ENCODE measurements around the gene ROS1.
"Not testable (repeated sequence)": the region's sequence is repeated elsewhere in the genome, so short reads cannot be mapped to it uniquely, and the experiment has no call there.

Gene ROS1

DNA sequence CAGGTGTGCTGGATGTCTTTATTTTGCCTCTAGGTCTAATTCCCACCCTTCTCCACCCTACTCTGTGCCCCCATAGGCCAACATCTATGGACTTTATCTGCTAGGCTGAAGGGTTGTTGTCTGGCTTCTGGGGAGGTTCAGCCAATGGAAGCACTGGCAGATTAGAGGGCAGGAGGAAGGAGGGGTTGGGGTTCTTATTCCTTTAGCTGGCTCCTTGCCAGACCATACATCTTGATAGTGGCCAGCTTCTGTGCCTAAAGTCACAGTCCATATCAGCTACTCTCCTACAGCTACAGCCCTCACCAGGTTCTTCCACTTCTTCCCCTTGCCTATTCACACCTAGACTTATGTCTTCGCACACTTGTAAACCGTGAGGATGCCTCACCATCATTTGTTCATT lies 41.1 kb downstream of the ROS1 start:
- DNase-seq: no peak

DNA sequence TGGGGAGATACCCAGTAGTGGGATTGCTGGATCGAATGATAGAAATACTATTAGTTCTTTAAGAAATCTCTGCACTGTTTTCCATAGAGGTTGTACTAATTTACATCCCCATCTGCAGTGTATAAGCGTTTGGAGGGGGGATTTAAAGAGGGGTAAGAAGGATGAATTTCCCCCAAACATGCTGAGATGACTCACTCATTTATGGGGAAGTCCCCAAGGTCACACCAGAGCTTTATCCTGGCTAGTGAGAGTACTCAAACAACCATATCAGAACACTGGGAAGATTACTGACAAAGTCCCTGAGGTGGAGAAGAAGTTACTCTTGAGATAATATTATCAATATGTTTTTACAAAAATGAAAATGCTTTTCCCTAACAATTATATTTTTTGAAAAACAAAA lies 44.0 kb downstream of the ROS1 start:
- DNase-seq: no peak

DNA sequence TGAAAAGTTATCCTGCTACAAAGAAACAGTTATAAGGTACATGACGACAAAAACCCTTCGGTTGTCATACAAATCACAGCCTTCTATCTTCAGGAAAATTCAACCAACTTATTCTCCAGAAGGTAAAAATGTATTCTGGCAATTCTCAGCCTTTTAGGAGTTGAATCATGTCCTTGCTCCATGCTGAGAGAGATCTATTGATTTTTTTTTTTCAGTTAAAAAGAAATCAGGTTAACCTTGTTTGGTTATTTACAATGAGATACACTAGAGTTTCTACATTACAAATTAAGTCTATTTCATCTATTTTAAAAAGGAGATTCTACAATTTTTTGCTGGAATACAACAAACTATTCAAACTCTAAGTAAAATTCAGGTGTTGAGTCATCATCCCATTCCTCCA lies 45.4 kb downstream of the ROS1 start:
- DNase-seq: no peak

DNA sequence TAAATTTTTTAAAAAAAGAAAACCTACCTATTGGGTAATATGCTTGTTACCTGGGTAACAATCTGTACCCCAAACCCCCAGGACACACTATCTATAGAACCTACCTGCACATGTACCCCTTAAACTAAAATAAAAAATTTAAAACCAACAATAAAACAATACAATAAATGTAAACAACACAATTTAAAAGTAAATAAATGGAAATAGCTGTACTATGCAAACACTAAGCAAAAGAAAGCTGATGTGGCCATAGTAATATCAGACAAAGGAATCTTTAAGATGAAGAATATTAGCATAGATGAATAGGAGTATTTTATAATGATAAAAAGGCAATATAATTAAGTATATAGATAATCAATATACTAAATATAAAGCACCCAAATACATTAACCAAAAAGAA lies 50.3 kb downstream of the ROS1 start:
- DNase-seq: no peak

DNA sequence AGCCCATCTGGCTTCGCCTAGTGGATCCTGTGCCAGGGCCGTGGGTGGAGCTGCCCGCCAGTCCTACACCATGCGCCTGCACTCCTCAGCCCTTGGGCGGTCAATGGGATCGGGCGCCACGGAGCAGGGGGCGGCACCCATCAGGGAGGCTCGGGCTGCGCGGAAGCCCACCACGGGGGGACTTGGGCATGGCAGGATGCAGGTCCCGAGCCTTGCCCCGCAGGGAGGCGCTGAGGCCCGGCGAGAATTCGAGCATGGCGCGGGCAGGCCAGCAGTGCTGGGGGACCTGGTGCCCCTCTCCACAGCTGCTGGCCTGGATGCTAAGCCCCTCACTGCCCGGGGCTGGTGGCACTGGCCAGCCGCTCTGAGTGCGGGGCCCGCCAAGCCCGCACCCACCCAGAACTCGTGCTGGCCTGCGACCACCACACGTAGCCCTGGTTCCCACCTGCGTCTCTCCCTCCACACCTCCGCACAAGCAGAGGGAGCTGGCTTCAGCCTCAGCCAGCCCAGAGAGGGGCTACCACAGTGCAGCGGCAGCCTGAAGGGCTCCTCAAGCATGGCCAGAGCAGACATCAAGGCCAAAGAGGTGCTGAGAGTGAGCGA lies 52.4 kb downstream of the ROS1 start:
- DNase-seq: no peak

DNA sequence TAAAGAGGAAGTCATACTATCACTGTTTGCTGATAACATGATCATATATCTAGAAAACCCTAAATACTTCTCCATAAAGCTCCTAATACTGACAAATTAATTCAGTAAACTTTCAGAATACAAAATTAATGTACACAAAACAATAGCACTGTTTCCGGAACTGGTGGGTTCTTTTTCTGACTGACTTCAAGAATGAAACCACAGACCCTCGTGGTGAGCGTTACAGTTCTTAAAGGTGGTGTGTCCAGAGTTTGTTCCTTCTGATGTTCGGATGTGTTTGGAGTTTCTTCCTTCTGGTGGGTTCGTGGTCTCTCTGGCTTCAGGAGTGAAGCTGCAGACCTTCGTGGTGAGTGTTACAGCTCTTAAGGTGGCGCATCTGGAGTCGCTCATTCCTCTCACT lies 53.5 kb downstream of the ROS1 start:
- not testable (repeated sequence) for DNase-seq

DNA sequence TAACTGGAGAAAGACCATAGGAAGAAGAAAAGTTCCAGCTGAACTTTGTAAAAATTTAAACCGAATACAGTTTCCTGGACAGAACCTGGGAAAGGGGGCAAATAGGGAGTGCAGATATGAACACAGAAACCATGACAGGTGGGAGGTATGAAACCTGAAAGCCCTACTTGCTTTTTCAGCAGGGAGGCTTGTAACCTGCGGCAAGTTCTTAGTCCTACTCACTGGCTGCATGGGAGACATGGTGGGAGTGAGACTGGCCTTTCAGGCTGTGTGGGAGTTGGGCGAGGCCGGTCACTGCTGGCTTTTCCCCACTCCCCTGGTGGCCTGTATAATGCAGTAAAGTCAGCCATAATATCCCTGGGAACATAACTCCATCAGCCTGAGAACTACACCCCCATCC lies 54.2 kb downstream of the ROS1 start:
- DNase-seq: no peak

DNA sequence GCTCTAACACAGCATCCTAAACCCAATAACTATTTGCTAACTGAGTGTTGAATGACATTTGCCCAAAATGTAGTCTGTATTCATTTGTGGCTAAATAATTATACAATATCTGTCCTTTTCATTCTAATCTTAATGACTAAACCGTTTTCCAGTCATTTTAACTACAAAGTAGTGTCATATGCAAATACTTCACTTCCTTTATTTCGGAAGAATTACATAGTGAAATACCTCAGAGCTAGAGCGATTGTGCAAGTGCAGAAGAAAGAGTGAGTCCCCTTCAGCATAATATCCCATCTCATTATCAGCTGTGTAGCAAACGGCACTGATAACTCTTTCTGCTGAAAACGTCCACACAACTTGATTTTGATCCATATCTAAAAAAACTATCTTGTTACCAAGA lies 66.2 kb downstream of the ROS1 start:
- DNase-seq: no peak

DNA sequence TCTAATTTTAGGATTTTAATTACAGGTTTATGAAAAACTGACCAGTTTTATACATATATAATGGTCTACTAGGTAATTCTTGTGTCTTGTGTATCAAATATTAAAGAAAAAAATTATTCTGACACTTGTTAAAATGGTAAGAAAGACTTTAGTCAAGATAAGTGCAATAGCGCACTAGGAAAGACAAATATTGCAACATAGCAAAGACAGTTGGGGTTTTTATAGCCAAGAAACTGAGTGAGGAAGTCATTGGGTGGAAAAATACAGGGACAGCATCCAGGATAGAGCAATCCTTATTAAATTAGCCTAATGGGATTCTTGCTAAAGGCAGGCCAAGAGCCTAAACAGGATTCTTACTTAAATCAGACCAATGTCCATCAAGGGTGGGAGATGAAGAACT lies 71.1 kb downstream of the ROS1 start:
- DNase-seq: no peak

DNA sequence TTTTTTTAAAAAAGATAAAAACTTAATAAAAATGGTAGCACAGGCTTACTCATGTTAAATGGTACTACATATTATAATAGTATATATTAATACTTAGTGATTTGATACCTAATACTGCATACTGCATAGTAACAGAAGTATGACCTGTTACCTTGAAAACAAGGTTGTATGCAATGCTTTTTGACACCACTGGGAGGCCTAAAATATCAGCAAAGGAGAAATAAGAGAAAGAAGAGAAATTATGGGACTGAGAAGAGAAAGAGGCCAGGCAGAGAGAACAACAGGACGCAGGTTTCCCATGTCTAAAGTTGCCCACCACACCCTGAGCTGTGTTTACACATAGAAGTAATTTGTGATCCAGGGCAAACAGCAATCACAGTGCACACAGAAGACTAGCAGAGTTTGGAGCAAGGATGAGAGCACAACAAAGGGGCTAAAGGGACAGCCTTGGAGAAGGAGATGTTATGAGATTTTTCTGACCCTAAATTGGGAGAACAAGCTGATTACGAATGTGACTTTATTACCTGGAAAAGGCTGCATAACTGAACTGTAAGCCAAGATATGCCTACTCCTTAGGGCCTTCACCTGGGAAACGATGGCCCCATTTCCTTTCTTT lies 73.2 kb downstream of the ROS1 start:
- no peak for DNase-seq

DNA sequence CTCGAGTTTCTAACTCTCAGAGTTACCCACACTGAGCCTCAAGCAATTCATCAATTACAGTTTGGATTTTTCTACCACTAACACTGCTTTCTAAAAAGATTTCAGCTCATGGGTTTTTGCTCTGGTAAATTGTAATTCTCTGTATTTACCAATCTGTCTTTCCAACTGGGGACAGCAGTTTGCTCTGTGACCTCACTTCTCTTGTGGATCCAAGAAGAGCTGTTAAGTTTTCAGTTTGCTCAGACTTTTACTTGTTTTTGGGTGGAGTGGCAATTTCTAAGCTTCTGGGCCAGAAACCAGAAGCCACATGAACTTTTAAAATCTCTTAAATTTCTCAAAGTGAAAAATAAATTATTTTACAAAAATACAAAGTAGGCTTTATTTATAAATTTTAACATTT lies 74.2 kb downstream of the ROS1 start:
- DNase-seq: no peak

DNA sequence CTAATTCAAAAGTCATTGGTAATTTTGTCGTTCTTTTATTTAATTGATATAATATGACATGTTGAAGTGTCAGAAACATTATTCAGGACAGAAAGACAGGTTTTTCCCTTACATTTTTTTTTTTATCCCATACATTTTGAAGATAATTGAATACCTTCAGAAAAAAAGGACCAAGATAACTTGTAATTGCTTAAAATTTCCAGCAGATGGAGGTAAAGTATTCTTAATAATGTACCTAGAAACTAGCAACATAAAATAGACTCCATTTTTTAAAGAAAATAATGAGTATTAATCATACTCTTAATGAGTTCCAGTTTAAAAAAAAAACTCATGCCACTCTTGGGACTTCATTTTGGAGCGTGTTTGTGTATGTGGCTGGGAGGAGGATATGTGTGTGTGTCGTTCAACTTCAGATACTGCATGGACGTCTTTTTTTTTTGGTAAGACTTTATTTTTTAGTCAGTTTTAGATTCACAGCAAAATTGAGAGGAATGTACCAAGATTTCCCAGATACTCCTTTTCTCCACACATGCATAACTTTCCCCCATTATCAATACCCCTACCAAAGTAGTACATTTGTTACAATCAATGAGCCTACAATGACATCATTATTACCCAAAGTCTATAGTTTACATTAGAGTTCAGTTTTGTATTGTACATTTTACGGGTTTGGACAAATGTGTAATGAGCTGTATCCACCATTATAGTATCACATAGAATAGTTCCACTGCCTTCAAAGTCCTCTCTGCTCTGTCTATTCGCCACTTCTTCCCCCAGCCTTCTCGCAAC lies 79.4 kb downstream of the ROS1 start:
- DNase-seq: no peak

DNA sequence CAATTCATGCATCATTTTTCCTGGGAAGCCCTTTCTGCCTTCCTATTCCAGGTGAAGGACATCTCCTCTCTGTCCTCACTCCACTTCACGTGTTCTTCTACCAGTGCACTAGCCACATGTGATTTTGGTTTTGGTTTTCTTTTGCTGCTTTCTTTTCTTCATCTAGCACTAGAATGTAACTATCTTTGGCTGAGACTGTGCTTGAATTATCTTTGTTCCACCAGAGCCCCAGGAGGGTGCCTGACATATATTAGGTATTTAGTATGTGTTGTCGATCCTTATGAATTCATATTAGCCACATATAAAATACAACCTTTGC lies 80.5 kb downstream of the ROS1 start:
- DNase-seq: no peak

DNA sequence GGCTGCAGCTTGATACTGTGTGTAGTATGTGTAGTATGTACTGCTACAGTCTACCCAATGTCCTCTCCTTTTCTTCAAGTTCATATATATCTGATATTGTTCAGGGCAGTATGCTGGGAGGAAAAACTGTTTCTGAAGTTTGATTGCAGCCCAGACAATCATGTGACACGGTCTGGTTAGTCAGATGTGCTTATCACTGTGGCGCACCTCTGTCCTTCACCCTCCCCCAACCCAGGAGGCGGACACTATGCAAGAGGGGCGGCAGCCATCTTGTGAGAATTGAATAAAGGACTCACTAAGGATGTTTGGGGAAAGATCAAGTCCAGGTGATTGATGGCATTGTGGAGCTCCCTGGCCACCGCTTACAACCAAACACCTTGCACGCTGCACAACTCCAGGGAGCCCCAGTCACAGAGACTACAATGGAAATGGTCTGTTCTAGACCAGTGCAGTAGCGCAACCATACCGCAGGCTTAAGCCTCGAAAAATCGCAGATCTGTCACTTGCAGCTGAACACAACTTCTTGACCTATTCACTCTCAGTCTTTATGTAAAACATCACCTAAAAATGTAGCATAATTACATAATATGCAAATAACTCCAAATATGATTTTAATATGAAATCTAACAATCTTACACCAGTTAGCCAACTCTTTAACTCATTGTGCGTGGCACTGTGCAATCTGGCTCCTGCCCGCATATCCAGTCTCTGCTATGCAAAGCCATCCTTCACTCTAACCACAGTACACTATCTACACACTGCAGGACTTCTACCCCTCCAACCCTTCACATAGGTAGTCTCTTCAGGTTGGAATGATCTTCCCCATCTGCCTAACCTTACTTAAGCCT lies 81.1 kb downstream of the ROS1 start:
- DNase-seq: no peak

DNA sequence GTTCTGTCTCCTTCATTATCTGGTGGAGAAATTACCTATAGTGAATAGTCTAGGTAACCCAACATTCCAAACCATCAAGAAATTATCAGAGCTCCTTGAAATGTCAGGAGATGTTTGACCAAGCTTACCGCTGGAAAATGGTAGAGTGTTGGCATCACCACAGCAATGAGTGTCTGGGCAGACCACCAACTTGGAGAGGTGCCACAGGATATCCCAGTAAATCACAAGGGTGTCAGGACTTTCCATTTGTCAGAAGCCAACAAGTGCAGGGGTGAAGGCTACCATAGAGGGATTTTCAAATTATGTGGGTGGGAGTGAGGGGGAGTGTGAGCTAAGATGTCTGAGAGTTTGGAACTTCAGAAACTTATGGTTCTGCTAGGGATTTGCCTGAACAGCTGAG lies 87.2 kb downstream of the ROS1 start:
- no peak for DNase-seq

DNA sequence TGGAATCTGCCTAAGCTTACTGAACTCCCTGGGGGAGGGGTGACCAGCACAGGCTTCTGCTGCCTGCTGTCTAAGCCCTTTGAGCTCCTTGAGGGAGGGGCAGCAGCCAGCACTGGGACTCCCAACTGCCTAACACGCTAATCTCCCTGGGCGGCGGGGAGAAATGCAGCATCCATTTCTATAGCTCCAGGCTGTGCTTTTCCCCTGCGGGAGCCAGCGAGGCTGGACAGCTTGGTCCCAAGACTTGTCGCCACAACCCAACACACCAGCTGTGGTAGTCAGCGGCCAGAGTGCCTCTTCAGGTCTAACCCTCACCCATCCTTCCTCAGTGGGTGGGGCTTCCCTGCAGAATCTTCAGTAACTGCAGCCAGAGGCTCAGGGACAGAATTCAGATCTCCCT lies 95.8 kb downstream of the ROS1 start:
- no peak for DNase-seq

DNA sequence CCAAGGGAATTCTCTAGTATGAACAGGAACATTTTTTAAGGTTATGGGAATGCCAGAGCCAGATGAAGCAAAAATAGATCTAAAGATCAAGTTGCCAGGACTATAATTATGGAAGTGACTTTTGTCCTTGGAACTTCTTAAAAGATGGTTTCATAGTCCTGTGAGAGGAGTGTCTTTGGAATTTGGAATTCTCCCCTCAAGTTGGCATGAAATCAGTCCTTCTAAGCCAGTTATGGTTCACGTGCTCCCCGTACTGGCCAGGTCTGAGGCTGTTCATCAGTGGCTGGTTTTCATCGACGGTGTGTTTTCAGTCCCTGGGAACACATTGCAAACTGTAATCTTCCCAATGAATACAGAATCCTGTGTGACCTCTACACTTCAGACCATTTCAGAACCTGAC lies 97.2 kb downstream of the ROS1 start:
- no peak for DNase-seq

DNA sequence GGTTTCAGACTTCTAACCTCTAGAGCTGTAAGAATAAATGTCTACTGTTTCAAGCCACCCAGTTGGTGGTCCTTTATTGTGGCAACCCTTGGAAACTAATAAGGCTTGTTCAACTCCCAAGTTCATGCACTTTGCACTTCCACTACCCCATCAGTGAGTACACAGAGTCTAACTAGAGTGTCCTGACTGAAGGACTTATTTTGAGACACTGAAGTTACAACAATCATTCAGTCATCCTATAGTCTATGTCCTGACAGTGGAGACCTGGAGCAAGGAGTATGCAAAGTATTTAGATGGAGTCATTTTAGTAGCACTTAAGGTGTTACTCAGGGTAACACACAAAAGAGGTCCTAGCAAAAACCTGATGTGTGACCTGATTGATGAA lies 97.7 kb downstream of the ROS1 start:
- DNase-seq: no peak

DNA sequence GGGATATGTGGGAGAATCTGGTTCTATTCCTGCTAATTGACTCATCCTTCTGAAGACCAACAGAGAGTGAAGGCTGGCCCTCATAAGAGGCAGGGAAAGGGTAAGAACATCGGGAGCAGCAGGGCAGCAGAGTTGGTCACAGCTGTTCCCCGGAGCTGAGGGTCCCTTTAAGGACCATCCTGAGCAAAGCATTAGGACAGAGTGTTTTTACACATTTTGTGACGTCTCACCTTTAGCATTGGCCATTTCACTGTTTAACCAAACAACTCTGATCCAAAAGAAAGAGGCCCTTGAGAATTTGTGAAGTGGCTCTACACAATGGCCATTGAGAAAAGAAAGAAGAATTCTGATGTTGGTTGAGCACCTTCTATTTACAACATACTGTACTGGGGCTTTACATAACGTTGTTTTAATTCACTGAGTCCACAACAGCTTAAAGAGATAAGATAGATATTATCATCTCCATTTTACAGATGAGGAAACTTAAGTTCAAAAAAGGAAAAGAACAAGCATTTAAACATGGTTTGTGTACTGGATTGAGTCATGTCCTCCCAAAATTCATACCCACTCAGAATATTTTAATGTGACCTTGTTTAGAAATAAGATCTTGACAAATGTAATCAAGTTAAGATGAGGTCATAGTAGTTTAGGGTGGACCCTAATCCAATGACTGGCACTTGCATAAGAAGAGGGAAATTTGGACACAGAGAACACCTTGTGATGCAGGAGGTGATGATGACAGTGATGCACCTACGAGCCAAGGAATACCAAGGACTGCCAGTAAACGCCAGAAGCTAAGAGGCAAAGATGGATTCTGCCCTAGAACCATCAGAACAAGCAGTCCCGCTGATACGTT lies 98.4 kb downstream of the ROS1 start:
- no peak for DNase-seq

DNA sequence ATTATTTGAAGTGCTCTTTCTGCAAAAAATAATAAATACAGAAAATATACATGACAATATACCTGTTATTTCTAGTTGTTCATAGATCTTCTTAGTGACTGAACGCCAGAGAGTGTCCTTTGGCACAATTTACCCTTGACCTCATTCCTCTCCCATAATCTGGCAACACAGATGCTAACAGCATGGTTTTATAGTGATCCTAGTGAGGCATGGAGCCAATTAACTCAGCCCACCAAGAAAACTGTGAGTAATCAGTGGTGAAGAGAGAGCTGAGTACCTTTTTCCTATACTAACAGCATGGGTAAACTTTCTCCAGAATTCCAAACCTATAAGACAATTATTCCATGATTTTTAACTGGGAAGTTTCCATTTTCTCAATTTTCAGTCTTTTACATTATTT lies 99.3 kb downstream of the ROS1 start:
- no peak for DNase-seq

DNA sequence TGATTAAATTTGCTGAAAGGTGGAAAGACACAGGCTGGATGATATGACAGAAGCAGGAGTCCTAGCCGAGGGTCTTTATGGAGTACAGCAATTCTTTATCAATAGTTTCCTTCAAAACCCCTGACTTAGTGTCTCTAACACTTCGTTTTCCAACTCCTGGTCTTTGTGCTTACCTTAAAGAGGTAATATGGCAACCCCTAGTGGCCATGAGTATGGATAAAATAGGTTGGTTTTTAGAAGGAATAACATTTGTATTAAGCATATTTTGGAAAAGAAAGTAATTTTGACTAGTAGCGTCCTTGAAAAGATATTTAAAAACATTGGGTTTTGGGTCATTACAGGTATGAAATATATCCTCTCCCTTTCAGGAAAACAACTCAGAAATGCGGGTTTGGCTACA lies 108.5 kb downstream of the ROS1 start:
- no peak for DNase-seq

Measured in nucleus accumbens (tissue), 56 donors.